Liver (tissue), 9 donors: ENCODE data around the gene RPS10. TPM values are rescaled to one million over a fixed set of nuclear protein-coding genes. Genes with fewer than 3 reads are reported as not detected.

Source experiments
- DNase-seq: peaks from one replicate; pipeline ENCODE4 v3.0.0-alpha.2; 2017; ENCODE audit warnings: low spot score
- H3K27ac ChIP-seq, 2 donors: one replicate each; pipeline ENCODE4 v1.7.0; 2013; ENCODE audit warnings: inconsistent platforms in 2 of 2, low read length in 2 of 2, control low read depth in 1 of 2, low read depth in 1 of 2, mild to moderate bottlenecking in 1 of 2
- H3K27me3 ChIP-seq, 4 donors: one replicate each; pipeline versions ENCODE4 v1.6.1 to v1.7.0; 2013; ENCODE audit warnings: low read length in 3 of 4, inconsistent platforms in 1 of 4, mild to moderate bottlenecking in 1 of 4, moderate library complexity in 1 of 4; ENCODE audit not compliant: control insufficient read depth in 4 of 4, insufficient read depth in 4 of 4
- H3K36me3 ChIP-seq, 4 donors: one replicate each; pipeline versions ENCODE4 v1.6.1 to v1.7.0; 2013; ENCODE audit warnings: low read length in 3 of 4, mild to moderate bottlenecking in 3 of 4, low read depth in 1 of 4, moderate library complexity in 1 of 4; ENCODE audit not compliant: control insufficient read depth in 4 of 4, insufficient read depth in 3 of 4
- H3K4me1 ChIP-seq, 4 donors: one replicate each; pipeline versions ENCODE4 v1.6.1 to v1.7.0; 2013; ENCODE audit warnings: low read length in 3 of 4, mild to moderate bottlenecking in 3 of 4, moderate library complexity in 1 of 4; ENCODE audit not compliant: control insufficient read depth in 4 of 4, insufficient read depth in 4 of 4
- H3K4me3 ChIP-seq, 3 donors: one replicate each; pipeline versions ENCODE4 v1.6.1 to v1.7.0; 2013; ENCODE audit warnings: low read length in 3 of 3, control low read depth in 1 of 3, low read depth in 1 of 3, mild to moderate bottlenecking in 1 of 3
- H3K9ac ChIP-seq, 2 donors: one replicate each; pipeline ENCODE4 v1.7.0; 2013; ENCODE audit warnings: low read length in 2 of 2, mild to moderate bottlenecking in 2 of 2, moderate library complexity in 2 of 2, control low read depth in 1 of 2, low read depth in 1 of 2
- H3K9me3 ChIP-seq, 4 donors: one replicate each; pipeline versions ENCODE4 v1.6.1 to v1.7.0; 2013; ENCODE audit warnings: low read length in 3 of 4; ENCODE audit not compliant: control insufficient read depth in 4 of 4
- EGR1 ChIP-seq, 2 donors: IDR thresholded peaks; 2 replicates each; pipeline ENCODE4 v1.6.1; 2016 to 2018; ENCODE audit warnings: antibody characterized with exemption in 2 of 2, low read depth in 2 of 2
- FOXA1 ChIP-seq: IDR thresholded peaks from 2 replicates; pipeline ENCODE4 v1.6.1; 2016; ENCODE audit warnings: antibody characterized with exemption
- FOXA2 ChIP-seq: IDR thresholded peaks from 2 replicates; pipeline ENCODE4 v1.6.1; 2016; ENCODE audit warnings: antibody characterized with exemption
- GABPA ChIP-seq, 2 donors: IDR thresholded peaks in 1 of 2; conservative IDR thresholded peaks in 1 of 2; 2 replicates each; pipeline ENCODE4 v1.6.1; 2016; ENCODE audit warnings: antibody characterized with exemption in 2 of 2, mild to moderate bottlenecking in 1 of 2, moderate library complexity in 1 of 2
- HNF4A ChIP-seq, 2 donors: conservative IDR thresholded peaks; 2 replicates each; pipeline ENCODE4 v1.6.1; 2016; ENCODE audit warnings: antibody characterized with exemption in 2 of 2, mild to moderate bottlenecking in 2 of 2
- HNF4G ChIP-seq: IDR thresholded peaks from 2 replicates; pipeline ENCODE4 v1.6.1; 2016; ENCODE audit warnings: antibody characterized with exemption
- JUND ChIP-seq, 2 donors: IDR thresholded peaks; 2 replicates each; pipeline ENCODE4 v1.6.1; 2016; ENCODE audit warnings: antibody characterized with exemption in 2 of 2
- NR2F2 ChIP-seq: IDR thresholded peaks from 2 replicates; pipeline ENCODE4 v1.6.1; 2016; ENCODE audit warnings: antibody characterized with exemption
- RAD21 ChIP-seq, 2 donors: IDR thresholded peaks; 2 replicates each; pipeline ENCODE4 v1.6.1; 2016; ENCODE audit warnings: antibody characterized with exemption in 2 of 2, mild to moderate bottlenecking in 2 of 2
- RXRA ChIP-seq, 2 donors: IDR thresholded peaks; 2 replicates each; pipeline ENCODE4 v1.6.1; 2017 to 2018; ENCODE audit warnings: antibody characterized with exemption in 2 of 2, mild to moderate bottlenecking in 1 of 2
- SP1 ChIP-seq: IDR thresholded peaks from 2 replicates; pipeline ENCODE4 v1.6.1; 2018; ENCODE audit warnings: antibody characterized with exemption, mild to moderate bottlenecking
- TAF1 ChIP-seq: conservative IDR thresholded peaks from 2 replicates; pipeline ENCODE4 v1.6.1; 2016; ENCODE audit warnings: antibody characterized with exemption, mild to moderate bottlenecking
- YY1 ChIP-seq: IDR thresholded peaks from 2 replicates; pipeline ENCODE4 v1.6.1; 2016; ENCODE audit warnings: antibody characterized with exemption, mild to moderate bottlenecking
- WGBS: extraction: QIAGEN DNeasy Blood & Tissue Kit; methylation state at CpG from one replicate; pipeline ENCODE4 v1.1.7; 2013; 5-methylcytosine and 5-hydroxymethylcytosine counted together
- polyA plus RNA-seq, 2 donors: library from polyadenylated mRNA; stranded (reverse) in 1 of 2; unstranded in 1 of 2; fragments of 200-250 nt in 1 of 2; fragments of >200 nt in 1 of 2; fragmentation: Nextera tagmentation in 1 of 2; extraction: Ambion mirVana in 1 of 2; gene quantifications; one replicate each; pipeline versions ENCODE4 v1.2.1 to v1.2.3, GENCODE V29; 2013 to 2015
- total RNA-seq, 2 donors: library from RNA; depleted of rRNA; stranded (reverse); fragments of >200 nt; gene quantifications; one replicate each; pipeline ENCODE4 v1.2.3, GENCODE V29; 2014
- TF ChIP-seq, protein P1 (sequence below): IDR thresholded peaks from 2 replicates; pipeline ENCODE4 v1.6.1; 2016; ENCODE audit warnings: antibody characterized with exemption
- TF ChIP-seq, protein P2 (sequence below): IDR thresholded peaks from 2 replicates; pipeline ENCODE4 v1.6.1; 2016; ENCODE audit warnings: antibody characterized with exemption
- TF ChIP-seq, protein P3 (sequence below): IDR thresholded peaks from 2 replicates; pipeline ENCODE4 v1.6.1; 2016; ENCODE audit warnings: antibody characterized with exemption, mild to moderate bottlenecking
- TF ChIP-seq, protein P4 (sequence below): IDR thresholded peaks from 2 replicates; pipeline ENCODE4 v1.6.1; 2016; ENCODE audit warnings: antibody characterized with exemption
- TF ChIP-seq, protein P5 (sequence below): fragments of 150-350 bp; IDR thresholded peaks from 2 replicates; pipeline ENCODE4 v1.5.1; 2017; ENCODE audit warnings: improper control_type of control experiment, low read depth, low read length; ENCODE audit not compliant: missing input control
- donor health status: healthy.
- donor health status: healthy.
- donor health status: healthy.
- donor health status: healthy.
- donor health status: healthy.

The RPS10 gene
- total and polyA plus RNA-seq, 4 donors = 294 to 970 (median 832) TPM

GRCh38 chr6:34475238-34475682 is 49.4 kb upstream of the RPS10 start:
- WGBS = 80% methylated on average over 5 of the region's 5 CpGs
- TF ChIP-seq, protein P1, sequence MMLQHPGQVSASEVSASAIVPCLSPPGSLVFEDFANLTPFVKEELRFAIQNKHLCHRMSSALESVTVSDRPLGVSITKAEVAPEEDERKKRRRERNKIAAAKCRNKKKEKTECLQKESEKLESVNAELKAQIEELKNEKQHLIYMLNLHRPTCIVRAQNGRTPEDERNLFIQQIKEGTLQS = no peak
- TF ChIP-seq RXRA (IDR thresholded peaks at IDR 0.05) (no peak), GABPA (IDR thresholded peaks at IDR 0.05 in 1 of 2, conservative IDR thresholded peaks at IDR 0.05 in 1 of 2) (no peak), YY1 (no peak), TAF1 (no peak), RAD21 (IDR thresholded peaks at IDR 0.05) (no peak), HNF4A (conservative IDR thresholded peaks at IDR 0.05) (no peak), JUND (IDR thresholded peaks at IDR 0.05) (no peak), SP1 (no peak), FOXA2 (no peak), HNF4G (no peak), EGR1 (IDR thresholded peaks at IDR 0.05; ENCODE audit: low read depth in 2 of 2) (no peak), FOXA1 (no peak), NR2F2 (no peak)
- TF ChIP-seq, protein P2, sequence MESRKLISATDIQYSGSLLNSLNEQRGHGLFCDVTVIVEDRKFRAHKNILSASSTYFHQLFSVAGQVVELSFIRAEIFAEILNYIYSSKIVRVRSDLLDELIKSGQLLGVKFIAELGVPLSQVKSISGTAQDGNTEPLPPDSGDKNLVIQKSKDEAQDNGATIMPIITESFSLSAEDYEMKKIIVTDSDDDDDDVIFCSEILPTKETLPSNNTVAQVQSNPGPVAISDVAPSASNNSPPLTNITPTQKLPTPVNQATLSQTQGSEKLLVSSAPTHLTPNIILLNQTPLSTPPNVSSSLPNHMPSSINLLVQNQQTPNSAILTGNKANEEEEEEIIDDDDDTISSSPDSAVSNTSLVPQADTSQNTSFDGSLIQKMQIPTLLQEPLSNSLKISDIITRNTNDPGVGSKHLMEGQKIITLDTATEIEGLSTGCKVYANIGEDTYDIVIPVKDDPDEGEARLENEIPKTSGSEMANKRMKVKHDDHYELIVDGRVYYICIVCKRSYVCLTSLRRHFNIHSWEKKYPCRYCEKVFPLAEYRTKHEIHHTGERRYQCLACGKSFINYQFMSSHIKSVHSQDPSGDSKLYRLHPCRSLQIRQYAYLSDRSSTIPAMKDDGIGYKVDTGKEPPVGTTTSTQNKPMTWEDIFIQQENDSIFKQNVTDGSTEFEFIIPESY = no peak
- TF ChIP-seq, protein P3, sequence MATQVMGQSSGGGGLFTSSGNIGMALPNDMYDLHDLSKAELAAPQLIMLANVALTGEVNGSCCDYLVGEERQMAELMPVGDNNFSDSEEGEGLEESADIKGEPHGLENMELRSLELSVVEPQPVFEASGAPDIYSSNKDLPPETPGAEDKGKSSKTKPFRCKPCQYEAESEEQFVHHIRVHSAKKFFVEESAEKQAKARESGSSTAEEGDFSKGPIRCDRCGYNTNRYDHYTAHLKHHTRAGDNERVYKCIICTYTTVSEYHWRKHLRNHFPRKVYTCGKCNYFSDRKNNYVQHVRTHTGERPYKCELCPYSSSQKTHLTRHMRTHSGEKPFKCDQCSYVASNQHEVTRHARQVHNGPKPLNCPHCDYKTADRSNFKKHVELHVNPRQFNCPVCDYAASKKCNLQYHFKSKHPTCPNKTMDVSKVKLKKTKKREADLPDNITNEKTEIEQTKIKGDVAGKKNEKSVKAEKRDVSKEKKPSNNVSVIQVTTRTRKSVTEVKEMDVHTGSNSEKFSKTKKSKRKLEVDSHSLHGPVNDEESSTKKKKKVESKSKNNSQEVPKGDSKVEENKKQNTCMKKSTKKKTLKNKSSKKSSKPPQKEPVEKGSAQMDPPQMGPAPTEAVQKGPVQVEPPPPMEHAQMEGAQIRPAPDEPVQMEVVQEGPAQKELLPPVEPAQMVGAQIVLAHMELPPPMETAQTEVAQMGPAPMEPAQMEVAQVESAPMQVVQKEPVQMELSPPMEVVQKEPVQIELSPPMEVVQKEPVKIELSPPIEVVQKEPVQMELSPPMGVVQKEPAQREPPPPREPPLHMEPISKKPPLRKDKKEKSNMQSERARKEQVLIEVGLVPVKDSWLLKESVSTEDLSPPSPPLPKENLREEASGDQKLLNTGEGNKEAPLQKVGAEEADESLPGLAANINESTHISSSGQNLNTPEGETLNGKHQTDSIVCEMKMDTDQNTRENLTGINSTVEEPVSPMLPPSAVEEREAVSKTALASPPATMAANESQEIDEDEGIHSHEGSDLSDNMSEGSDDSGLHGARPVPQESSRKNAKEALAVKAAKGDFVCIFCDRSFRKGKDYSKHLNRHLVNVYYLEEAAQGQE = no peak
- TF ChIP-seq, protein P4, sequence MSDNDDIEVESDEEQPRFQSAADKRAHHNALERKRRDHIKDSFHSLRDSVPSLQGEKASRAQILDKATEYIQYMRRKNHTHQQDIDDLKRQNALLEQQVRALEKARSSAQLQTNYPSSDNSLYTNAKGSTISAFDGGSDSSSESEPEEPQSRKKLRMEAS = no peak
- TF ChIP-seq, protein P5, sequence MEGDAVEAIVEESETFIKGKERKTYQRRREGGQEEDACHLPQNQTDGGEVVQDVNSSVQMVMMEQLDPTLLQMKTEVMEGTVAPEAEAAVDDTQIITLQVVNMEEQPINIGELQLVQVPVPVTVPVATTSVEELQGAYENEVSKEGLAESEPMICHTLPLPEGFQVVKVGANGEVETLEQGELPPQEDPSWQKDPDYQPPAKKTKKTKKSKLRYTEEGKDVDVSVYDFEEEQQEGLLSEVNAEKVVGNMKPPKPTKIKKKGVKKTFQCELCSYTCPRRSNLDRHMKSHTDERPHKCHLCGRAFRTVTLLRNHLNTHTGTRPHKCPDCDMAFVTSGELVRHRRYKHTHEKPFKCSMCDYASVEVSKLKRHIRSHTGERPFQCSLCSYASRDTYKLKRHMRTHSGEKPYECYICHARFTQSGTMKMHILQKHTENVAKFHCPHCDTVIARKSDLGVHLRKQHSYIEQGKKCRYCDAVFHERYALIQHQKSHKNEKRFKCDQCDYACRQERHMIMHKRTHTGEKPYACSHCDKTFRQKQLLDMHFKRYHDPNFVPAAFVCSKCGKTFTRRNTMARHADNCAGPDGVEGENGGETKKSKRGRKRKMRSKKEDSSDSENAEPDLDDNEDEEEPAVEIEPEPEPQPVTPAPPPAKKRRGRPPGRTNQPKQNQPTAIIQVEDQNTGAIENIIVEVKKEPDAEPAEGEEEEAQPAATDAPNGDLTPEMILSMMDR = no peak
- Histone ChIP-seq H3K27me3 (no peaks in the 10 kb centered on the region), H3K9me3 (no peaks in the 10 kb centered on the region), H3K4me1 (peaks cover 0 to 3% (median 0%) of the 10 kb centered on the region in 4 donors), H3K4me3 (no peak overlapping the region), H3K36me3 (no peaks in the 10 kb centered on the region), H3K27ac (no peak overlapping the region), H3K9ac (no peak overlapping the region)
- DNase-seq = no peak
